ENCODE results near the gene OPN4. TPM values are rescaled to one million over a fixed set of nuclear protein-coding genes. Genes with fewer than 3 reads are reported as not detected.

The OPN4 gene
- total RNA-seq, 3 donors from 2014 or later (not counting 1 experiment from before 2014, with no cell fraction given), result not detected

DNA sequence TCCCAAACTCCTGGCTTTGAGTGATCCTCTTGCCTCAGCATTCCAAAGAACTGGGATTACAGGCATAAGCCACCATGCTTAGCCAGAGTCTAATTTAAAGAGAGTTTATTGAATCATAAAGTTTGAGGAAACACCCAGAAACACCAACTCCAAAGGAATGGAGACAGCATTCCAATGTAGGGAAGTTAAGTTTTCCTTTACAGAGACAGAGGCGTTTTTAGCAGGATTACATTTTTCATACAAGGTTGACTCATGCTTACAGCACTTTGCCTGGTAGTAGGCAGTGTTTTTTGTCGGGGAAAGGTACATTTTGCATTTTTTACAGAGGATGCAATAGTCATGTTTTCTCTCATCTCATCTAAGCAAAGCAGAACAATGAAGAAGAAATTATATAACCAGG, 18.9 kb upstream of the OPN4 start:
- H3K9me3 ChIP-seq (ENCODE audit: control insufficient read depth, insufficient read depth, low read length), result no peaks in the 10 kb centered on the region
- H3K36me3 ChIP-seq (ENCODE audit: control insufficient read depth, insufficient read depth, low read length), result no peaks in the 10 kb centered on the region
- peaks cover 12% of the 10 kb centered on the region for H3K27me3 ChIP-seq (ENCODE audit: control insufficient read depth, insufficient read depth, low read length)
- no peak for TF ChIP-seq CTCF (IDR thresholded peaks at IDR 0.05)
- peaks cover 37 to 43% of the 10 kb centered on the region in 2 donors for H3K27me3 Mint-ChIP-seq (ENCODE audit: low read depth in 2 of 2)
- ATAC-seq (no peak), DNase-seq (no peak)
- intact Hi-C loops (cut with micrococcal nuclease), result no loop called here
- H3K27ac ChIP-seq (ENCODE audit: low read length), result no peak overlapping the region
- no peak overlapping the region for H3K4me3 Mint-ChIP-seq
- no peak overlapping the region for H3K4me3 ChIP-seq (ENCODE audit: low read length)
- H3K27ac Mint-ChIP-seq, result no peak overlapping the region
- no CpG with 5 or more reads among the region's 2 CpGs for WGBS (ENCODE audit: insufficient coverage)
- no peaks in the 10 kb centered on the region for H3K4me1 Mint-ChIP-seq
- no peaks in the 10 kb centered on the region for H3K9me3 Mint-ChIP-seq
- no peaks in the 10 kb centered on the region for H3K4me1 ChIP-seq (ENCODE audit: control insufficient read depth, insufficient read depth, low read length)
- no peaks in the 10 kb centered on the region for H3K36me3 Mint-ChIP-seq

DNA sequence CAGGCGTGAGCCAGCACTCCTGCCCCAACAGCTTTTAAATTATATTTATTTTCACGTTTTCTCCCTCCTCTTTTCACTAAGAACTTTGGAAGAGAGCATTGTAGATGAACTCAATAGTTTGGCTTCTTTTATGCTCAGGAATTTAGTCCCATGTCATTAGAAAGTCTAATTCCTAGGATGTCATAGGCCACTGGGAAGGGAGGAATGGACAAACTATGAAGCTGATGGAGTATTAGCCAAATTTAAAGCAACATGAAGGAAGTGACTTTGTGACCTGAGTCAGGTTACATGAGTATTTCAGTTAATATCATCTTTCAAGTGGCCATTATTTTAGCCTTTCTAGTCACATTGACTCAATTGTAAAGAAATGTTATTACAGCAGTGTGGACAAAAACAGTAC, 18.0 kb upstream of the OPN4 start:
- TF ChIP-seq CTCF (IDR thresholded peaks at IDR 0.05), result no peak
- H3K27ac ChIP-seq (ENCODE audit: low read length), result no peak overlapping the region
- Mint-ChIP-seq H3K4me1 (no peaks in the 10 kb centered on the region), H3K27me3 (ENCODE audit: low read depth in 2 of 2) (peaks cover 37% of the 10 kb centered on the region in 2 donors), H3K36me3 (no peaks in the 10 kb centered on the region), H3K9me3 (no peaks in the 10 kb centered on the region), H3K4me3 (no peak overlapping the region), H3K27ac (no peak overlapping the region)
- no peak overlapping the region for H3K4me3 ChIP-seq (ENCODE audit: low read length)
- no peaks in the 10 kb centered on the region for H3K9me3 ChIP-seq (ENCODE audit: control insufficient read depth, insufficient read depth, low read length)
- DNase-seq (no peak), ATAC-seq (no peak)
- H3K4me1 ChIP-seq (ENCODE audit: control insufficient read depth, insufficient read depth, low read length), result no peaks in the 10 kb centered on the region
- H3K27me3 ChIP-seq (ENCODE audit: control insufficient read depth, insufficient read depth, low read length), result peaks cover 12% of the 10 kb centered on the region
- no peaks in the 10 kb centered on the region for H3K36me3 ChIP-seq (ENCODE audit: control insufficient read depth, insufficient read depth, low read length)
- whole genome bisulfite sequencing (ENCODE audit: insufficient coverage), result 86% methylated on average over 1 of the region's 2 CpGs
- intact Hi-C loops (cut with micrococcal nuclease), result no loop called here

DNA sequence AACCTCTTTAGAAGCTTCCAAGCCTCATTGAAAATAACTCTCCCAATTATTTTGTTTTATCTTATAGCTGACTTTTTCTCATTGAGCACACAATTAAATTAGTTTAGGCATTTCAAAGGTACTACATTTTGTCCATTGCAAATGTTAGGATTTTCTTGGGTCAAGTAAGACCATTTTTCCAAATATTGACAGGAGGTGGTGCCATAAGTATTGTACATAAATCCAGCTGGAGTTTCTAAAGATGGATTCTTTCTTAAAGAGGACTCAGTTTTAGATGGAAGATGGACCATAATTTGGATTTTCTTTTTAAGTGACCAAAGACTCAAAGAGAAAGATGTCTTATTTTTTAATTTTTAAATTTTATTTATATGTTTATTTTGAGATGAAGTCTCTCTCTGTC, 12.3 kb upstream of the OPN4 start:
- Mint-ChIP-seq H3K27me3 (ENCODE audit: low read depth in 2 of 2) (peaks cover 10 to 19% of the 10 kb centered on the region in 2 donors), H3K36me3 (no peaks in the 10 kb centered on the region), H3K4me3 (no peak overlapping the region), H3K27ac (no peak overlapping the region), H3K9me3 (no peaks in the 10 kb centered on the region), H3K4me1 (peaks cover 7 to 10% of the 10 kb centered on the region in 2 donors)
- no peak for ATAC-seq
- no peaks in the 10 kb centered on the region for H3K27me3 ChIP-seq (ENCODE audit: control insufficient read depth, insufficient read depth, low read length)
- H3K9me3 ChIP-seq (ENCODE audit: control insufficient read depth, insufficient read depth, low read length), result no peaks in the 10 kb centered on the region
- TF ChIP-seq CTCF (IDR thresholded peaks at IDR 0.05), result no peak
- H3K27ac ChIP-seq (ENCODE audit: low read length), result no peak overlapping the region
- H3K36me3 ChIP-seq (ENCODE audit: control insufficient read depth, insufficient read depth, low read length), result no peaks in the 10 kb centered on the region
- intact Hi-C loops (cut with micrococcal nuclease), result no loop called here
- H3K4me1 ChIP-seq (ENCODE audit: control insufficient read depth, insufficient read depth, low read length), result no peaks in the 10 kb centered on the region
- H3K4me3 ChIP-seq (ENCODE audit: low read length), result no peak overlapping the region
- DNase-seq, result no peak

GRCh38 chr10:86642499-86642898, 11.8 kb upstream of the OPN4 start:
- H3K9me3 Mint-ChIP-seq, result no peaks in the 10 kb centered on the region
- intact Hi-C loops (cut with micrococcal nuclease), result no loop called here
- WGBS (ENCODE audit: insufficient coverage), result 95% methylated on average over 5 of the region's 5 CpGs

More at GRCh38 chr10:86642499-86642898, 11.8 kb upstream of the OPN4 start:
- no peaks in the 10 kb centered on the region for H3K4me1 ChIP-seq (ENCODE audit: control insufficient read depth, insufficient read depth, low read length)
- no peak overlapping the region for H3K27ac ChIP-seq (ENCODE audit: low read length)
- no peaks in the 10 kb centered on the region for H3K27me3 ChIP-seq (ENCODE audit: control insufficient read depth, insufficient read depth, low read length)
- no peaks in the 10 kb centered on the region for H3K9me3 ChIP-seq (ENCODE audit: control insufficient read depth, insufficient read depth, low read length)
- Mint-ChIP-seq H3K27ac (no peak overlapping the region), H3K4me3 (no peak overlapping the region), H3K4me1 (peaks cover 7 to 10% of the 10 kb centered on the region in 2 donors), H3K27me3 (ENCODE audit: low read depth in 2 of 2) (peaks cover 10 to 19% of the 10 kb centered on the region in 2 donors), H3K36me3 (no peaks in the 10 kb centered on the region)
- H3K4me3 ChIP-seq (ENCODE audit: low read length), result no peak overlapping the region
- TF ChIP-seq CTCF (IDR thresholded peaks at IDR 0.05), result no peak
- DNase-seq, result no peak
- no peaks in the 10 kb centered on the region for H3K36me3 ChIP-seq (ENCODE audit: control insufficient read depth, insufficient read depth, low read length)
- ATAC-seq, result no peak
